Measurements from ENCODE around the gene MRPS21. TPM values are rescaled to one million over a fixed set of nuclear protein-coding genes. Genes with fewer than 3 reads are reported as not detected.

The MRPS21 gene
- total RNA-seq, 1 donor from 2014 or later, result 66.7 TPM

- no peak for TF ChIP-seq CTCF (IDR thresholded peaks at IDR 0.05; ENCODE audit: insufficient read depth, low read length, poor library complexity, severe bottlenecking)
- peak overlapping the region; percentile 82 for H3K4me3 ChIP-seq (ENCODE audit: low read depth, low read length)
Measured at GRCh38 chr1:150267896-150268295, 25.8 kb upstream of the MRPS21 start.

DNA sequence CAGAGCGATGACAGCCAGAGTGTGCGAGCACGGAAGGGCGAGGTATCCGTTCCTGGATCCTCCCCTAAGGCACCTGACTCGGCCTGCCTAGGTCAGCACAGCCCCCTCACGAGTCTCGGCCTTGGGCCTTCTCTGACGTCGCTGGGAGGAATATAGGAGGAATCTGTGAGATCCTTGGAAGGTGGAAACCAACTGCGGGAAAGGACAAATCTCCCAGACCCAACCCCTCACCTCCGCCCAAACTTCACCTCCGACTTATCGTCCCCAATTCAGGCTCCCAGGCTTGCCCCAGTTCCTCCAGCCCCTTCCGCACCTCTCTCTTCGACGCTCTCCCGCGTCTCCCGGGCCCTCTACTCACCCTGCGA lies 25.3 kb upstream of the MRPS21 start:
- TF ChIP-seq CTCF (IDR thresholded peaks at IDR 0.05; ENCODE audit: insufficient read depth, low read length, poor library complexity, severe bottlenecking), result no peak
- no peaks in the 10 kb centered on the region for H3K27me3 ChIP-seq (ENCODE audit: control insufficient read depth, insufficient read depth, low read length)
- no peak for DNase-seq (ENCODE audit: low read depth)
- H3K4me3 ChIP-seq (ENCODE audit: low read depth, low read length), result peak overlapping the region; percentile 82
- peaks cover 2% of the 10 kb centered on the region for H3K36me3 ChIP-seq (ENCODE audit: control insufficient read depth, insufficient read depth, low read length)

More at GRCh38 chr1:150267896-150268295, 25.8 kb upstream of the MRPS21 start:
- Histone ChIP-seq H3K36me3 (ENCODE audit: control insufficient read depth, insufficient read depth, low read length) (peaks cover 2% of the 10 kb centered on the region), H3K27me3 (ENCODE audit: control insufficient read depth, insufficient read depth, low read length) (no peaks in the 10 kb centered on the region)
- no peak for DNase-seq (ENCODE audit: low read depth)

DNA sequence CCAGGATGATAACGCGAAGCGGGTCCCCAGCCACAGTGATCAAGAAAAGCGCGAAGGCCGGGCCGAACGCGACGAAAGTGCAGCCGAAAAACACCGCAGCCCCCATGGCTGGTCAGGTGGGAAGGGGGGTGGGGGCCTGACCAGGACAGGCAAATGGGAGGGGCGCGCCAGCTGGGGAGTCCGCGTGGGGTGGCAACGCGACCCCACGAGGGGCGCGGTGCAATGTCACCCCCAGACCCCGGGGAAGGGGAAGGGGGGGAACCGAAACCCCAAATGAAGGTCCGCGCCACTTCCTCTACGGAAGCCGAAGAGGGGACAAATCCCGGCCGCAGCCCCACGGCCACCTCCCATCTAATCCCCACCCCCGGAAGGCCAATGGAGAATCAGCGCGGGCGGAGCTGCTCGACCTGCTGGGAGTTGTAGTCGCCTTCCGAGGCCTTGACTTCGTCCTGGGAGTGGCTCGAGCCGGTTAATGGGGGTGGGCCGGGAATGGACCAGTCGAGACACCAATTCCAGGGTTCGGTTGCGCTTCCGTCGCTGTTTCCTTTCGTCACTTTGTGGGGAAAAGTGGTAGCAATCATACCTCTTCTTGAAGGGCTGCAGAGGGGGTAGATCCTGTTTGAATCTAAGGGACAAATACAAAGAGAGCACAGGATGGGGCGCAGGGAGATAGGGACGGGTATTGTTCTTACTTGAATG lies 24.8 kb upstream of the MRPS21 start, which contains the start of gene APH1A:
TSS of gene APH1A (minus strand) at position 312 of the 699 bp plus-strand sequence. CDS start at position 106, 206 bp downstream.
- H3K4me3 ChIP-seq (ENCODE audit: low read depth, low read length), result peak within 1 kb of the TSS; percentile 82
- peak; percentile 85 for DNase-seq (ENCODE audit: low read depth)
- no peak for TF ChIP-seq CTCF (IDR thresholded peaks at IDR 0.05; ENCODE audit: insufficient read depth, low read length, poor library complexity, severe bottlenecking)
- H3K27me3 ChIP-seq (ENCODE audit: control insufficient read depth, insufficient read depth, low read length), result no peaks in the 10 kb centered on the region
- peaks cover 2% of the 10 kb centered on the region for H3K36me3 ChIP-seq (ENCODE audit: control insufficient read depth, insufficient read depth, low read length)

GRCh38 chr1:150269451-150269850 lies 24.2 kb upstream of the MRPS21 start:
- Histone ChIP-seq H3K27me3 (ENCODE audit: control insufficient read depth, insufficient read depth, low read length) (no peaks in the 10 kb centered on the region), H3K36me3 (ENCODE audit: control insufficient read depth, insufficient read depth, low read length) (peaks cover 2% of the 10 kb centered on the region), H3K4me3 (ENCODE audit: low read depth, low read length) (peak overlapping the region; percentile 82)
- no peak for DNase-seq (ENCODE audit: low read depth)
- no peak for TF ChIP-seq CTCF (IDR thresholded peaks at IDR 0.05; ENCODE audit: insufficient read depth, low read length, poor library complexity, severe bottlenecking)

DNA sequence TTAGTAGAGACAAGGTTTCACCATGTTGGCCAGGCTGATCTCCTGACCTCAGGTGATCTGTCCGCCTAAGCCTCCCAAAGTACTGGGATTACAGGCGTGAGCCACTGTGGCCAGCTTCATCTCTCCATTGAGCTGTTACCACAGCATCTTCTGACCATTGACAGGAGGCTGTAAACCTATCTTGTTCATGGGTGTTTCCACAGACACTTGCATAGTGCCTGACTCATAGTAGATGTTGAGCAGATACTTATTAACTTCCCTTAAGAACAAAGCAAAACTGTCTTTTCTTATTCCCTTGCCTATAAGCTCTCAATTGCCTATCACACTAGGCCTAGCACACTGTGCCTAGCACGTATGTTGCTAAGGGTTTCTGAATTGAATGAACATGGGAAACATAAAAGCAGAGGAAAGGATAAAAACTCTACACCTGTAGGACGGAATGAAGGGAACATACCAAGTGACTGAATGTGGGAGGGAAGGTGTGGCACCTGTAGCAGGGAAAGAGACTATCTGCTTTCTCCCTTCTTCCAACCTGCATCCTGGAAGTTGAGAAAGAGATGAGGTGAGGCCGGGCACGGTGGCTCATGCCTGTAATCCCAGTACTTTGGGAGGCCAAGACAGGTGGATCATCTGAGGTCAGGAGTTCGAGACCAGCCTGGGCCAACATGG lies 22.2 kb upstream of the MRPS21 start:
- H3K36me3 ChIP-seq (ENCODE audit: control insufficient read depth, insufficient read depth, low read length), result no peaks in the 10 kb centered on the region
- no peak overlapping the region for H3K4me3 ChIP-seq (ENCODE audit: low read depth, low read length)
- no peaks in the 10 kb centered on the region for H3K27me3 ChIP-seq (ENCODE audit: control insufficient read depth, insufficient read depth, low read length)
- no peak for DNase-seq (ENCODE audit: low read depth)
- TF ChIP-seq CTCF (IDR thresholded peaks at IDR 0.05; ENCODE audit: insufficient read depth, low read length, poor library complexity, severe bottlenecking), result no peak

Data from kidney epithelial cell (primary cell).